HepG2 (cell line): ENCODE data around the gene PTPRU. TPM values are rescaled to one million over a fixed set of nuclear protein-coding genes. Genes with fewer than 3 reads are reported as not detected.

Experiments
- ATAC-seq: fragments of 200-7000 bp; cut with Tn5 transposase; 3 replicates; pipeline ENCODE4 v1.9.1; 2020; ENCODE audit warnings: mild to moderate bottlenecking, moderate library complexity
- BruUV-seq: library from RNA; stranded (reverse); fragments of 400-500 nt; replicated peaks from 2 replicates; lab custom pipeline; 2021; lab: Mats Ljungman, UMichigan
- CTCF ChIA-PET: fragments of 300-600 bp; formaldehyde crosslinking; extraction: SDS; loops from one replicate; lab custom pipeline; 2021; ENCODE audit warnings: low total read pairs, inconsistent platforms, low intra/inter-chr PET ratio; lab: Yijun Ruan, JAX
- POLR2A ChIA-PET: fragments of 350-600 bp; sonication (Branson Sonifier 250); formaldehyde crosslinking; loops from one replicate; lab custom pipeline; 2020; ENCODE audit warnings: antibody characterized with exemption, inconsistent platforms; lab: Yijun Ruan, JAX
- DNase-seq: peaks from one replicate; pipeline ENCODE4 v3.0.0-alpha.2; 2015; ENCODE audit warnings: low spot score
- FAIRE-seq: peaks from 3 replicates; lab custom pipeline; 2011; peaks lifted over from hg19 to GRCh38; lab: Jason Lieb, UNC
- H2AFZ ChIP-seq: one replicate; pipeline ENCODE4 v1.6.1; 2011; ENCODE audit warnings: low read length, inconsistent platforms
- H3K27ac ChIP-seq: fragments of 300-600 bp; 3 replicates; pipeline ENCODE4 v1.8.0; 2011; ENCODE audit warnings: mixed run types, mild to moderate bottlenecking, mixed read lengths, low read length, inconsistent platforms; ENCODE audit not compliant: insufficient read depth; ENCODE audit errors: extremely low read length
- H3K27me3 ChIP-seq, 2 experiments: fragments of 200-600 bp in 1 of 2; 2 replicates in 1 of 2; 3 replicates in 1 of 2; pipeline versions ENCODE4 v1.6.0 to v1.8.0; 2011; ENCODE audit warnings: low read length in 2 of 2, mild to moderate bottlenecking in 2 of 2, moderate library complexity in 2 of 2, inconsistent platforms in 1 of 2; ENCODE audit not compliant: insufficient read depth in 2 of 2, control insufficient read depth in 1 of 2
- H3K36me3 ChIP-seq, 2 experiments: fragments of 200-600 bp in 1 of 2; replicated peaks in 1 of 2; 2 replicates in 1 of 2; 3 replicates in 1 of 2; pipeline versions ENCODE4 v1.5.1 to v1.8.0; 2011; ENCODE audit warnings: low read length in 2 of 2, inconsistent platforms in 1 of 2; ENCODE audit not compliant: insufficient read depth in 2 of 2, control insufficient read depth in 1 of 2
- H3K4me1 ChIP-seq: 2 replicates; pipeline ENCODE4 v1.5.1; 2012; ENCODE audit warnings: low read length, inconsistent platforms; ENCODE audit not compliant: insufficient read depth
- H3K4me2 ChIP-seq: 2 replicates; pipeline ENCODE4 v1.6.0; 2011; ENCODE audit warnings: low read depth, low read length, inconsistent platforms
- H3K4me3 ChIP-seq, 3 experiments: fragments of 200-600 bp in 1 of 3; sonication (generic), shearing (Covaris generic) in 1 of 3; replicated peaks in 1 of 3; 2 replicates each; pipeline ENCODE4 v1.5.1; 2011 to 2016; ENCODE audit warnings: low read length in 3 of 3, inconsistent platforms in 2 of 3, low read depth in 2 of 3, mild to moderate bottlenecking in 2 of 3, control low read depth in 1 of 3, mixed read lengths in 1 of 3; ENCODE audit not compliant: insufficient read depth in 1 of 3
- H3K79me2 ChIP-seq: one replicate; pipeline ENCODE4 v1.6.1; 2011; ENCODE audit warnings: low read length, inconsistent platforms; ENCODE audit not compliant: insufficient read depth
- H3K9ac ChIP-seq: 2 replicates; pipeline ENCODE4 v1.6.0; 2011; ENCODE audit warnings: mild to moderate bottlenecking, low read depth, low read length, inconsistent platforms; ENCODE audit not compliant: insufficient read depth
- H3K9me3 ChIP-seq: 2 replicates; pipeline ENCODE4 v1.5.1; 2012; ENCODE audit warnings: mild to moderate bottlenecking, low read length
- H4K20me1 ChIP-seq: 2 replicates; pipeline ENCODE4 v1.6.0; 2011; ENCODE audit warnings: inconsistent platforms, mild to moderate bottlenecking, low read length, moderate library complexity; ENCODE audit not compliant: insufficient read depth
- FOXP1 ChIP-seq, 2 experiments: fragments of 450-650 bp in 1 of 2; IDR thresholded peaks; 2 replicates each; pipeline ENCODE4 v1.6.1; 2017 to 2018; ENCODE audit warnings: antibody characterized with exemption in 1 of 2
- GLMP ChIP-seq: sonication (generic); formaldehyde crosslinking; IDR thresholded peaks from 2 replicates; pipeline ENCODE4 v1.9.0; 2021; ENCODE audit warnings: missing genetic modification reagents, mild to moderate bottlenecking, borderline replicate concordance
- HIC2 ChIP-seq: sonication (generic); formaldehyde crosslinking; IDR thresholded peaks from 2 replicates; pipeline ENCODE4 v1.9.0; 2022; ENCODE audit warnings: low read depth, missing genetic modification reagents
- HNRNPLL ChIP-seq: fragments of 200-400 bp; formaldehyde crosslinking; IDR thresholded peaks from 2 replicates; pipeline ENCODE4 v1.6.1; 2017; ENCODE audit warnings: mild to moderate bottlenecking, low read depth, low read length; ENCODE audit not compliant: poor library complexity, severe bottlenecking
- JARID2 ChIP-seq: sonication (generic); formaldehyde crosslinking; IDR thresholded peaks from 2 replicates; pipeline ENCODE4 v1.8.1; 2023; ENCODE audit warnings: missing genetic modification reagents, inconsistent platforms; ENCODE audit not compliant: insufficient replicate concordance
- PAX8 ChIP-seq: sonication (generic); formaldehyde crosslinking; IDR thresholded peaks from 2 replicates; pipeline ENCODE4 v1.8.0; 2022; ENCODE audit warnings: mild to moderate bottlenecking, missing genetic modification reagents, borderline replicate concordance
- RBM39 ChIP-seq: fragments of 200-400 bp; formaldehyde crosslinking; IDR thresholded peaks from one replicate; pipeline ENCODE4 v1.6.1; 2018; ENCODE audit warnings: antibody characterized with exemption, mild to moderate bottlenecking, low read depth, low read length; ENCODE audit not compliant: poor library complexity, severe bottlenecking
- TFDP2 ChIP-seq: sonication (generic); formaldehyde crosslinking; IDR thresholded peaks from 2 replicates; pipeline ENCODE4 v1.4.0; 2020; ENCODE audit warnings: missing genetic modification reagents
- ZBTB26 ChIP-seq: IDR thresholded peaks from 2 replicates; pipeline ENCODE4 v1.6.1; 2016; ENCODE audit warnings: missing compliant biosample characterization, missing genetic modification reagents, borderline replicate concordance
- ZBTB34 ChIP-seq: sonication (generic); formaldehyde crosslinking; IDR thresholded peaks from 2 replicates; pipeline ENCODE4 v1.8.0; 2022; ENCODE audit warnings: mild to moderate bottlenecking, missing genetic modification reagents
- ZFP91 ChIP-seq: sonication (generic); formaldehyde crosslinking; IDR thresholded peaks from 2 replicates; pipeline ENCODE4 v1.9.0; 2022; ENCODE audit warnings: missing genetic modification reagents, mild to moderate bottlenecking, borderline replicate concordance
- ZNF121 ChIP-seq: sonication (generic); formaldehyde crosslinking; IDR thresholded peaks from 2 replicates; pipeline ENCODE4 v1.5.0; 2020; ENCODE audit warnings: mild to moderate bottlenecking, missing genetic modification reagents
- ZNF619 ChIP-seq: sonication (generic); formaldehyde crosslinking; IDR thresholded peaks from 2 replicates; pipeline ENCODE4 v1.4.0; 2020; ENCODE audit warnings: mild to moderate bottlenecking, missing genetic modification reagents
- WGBS: methylation state at CpG from one replicate; pipeline ENCODE4 v1.1.6; 2017; ENCODE audit warnings: low lambda C conversion rate; 5-methylcytosine and 5-hydroxymethylcytosine counted together
- in situ Hi-C: cut with HindIII; loops from 2 replicates; pipeline ENCODE4 v1.10.0; 2017; ENCODE audit warnings: low pct_unique_long_range_greater_than_20kb; ENCODE audit not compliant: extremely low pct_ligation_motif_present
- intact Hi-C: fragments of 100-400 bp; cut with micrococcal nuclease; formaldehyde crosslinking; loops from one replicate; pipeline ENCODE4 v1.10.0; 2022; ENCODE audit not compliant: unreplicated experiment
- polyA plus RNA-seq, 8 experiments: library from polyadenylated mRNA; depleted of rRNA in 3 of 8; stranded (reverse) in 7 of 8; unstranded in 1 of 8; fragments of >200 nt; fragmentation: Illumina TruSeq in 4 of 8; extraction: Trizol in 4 of 8; gene quantifications; 2 replicates each; pipeline versions ENCODE4 v1.2.1 to v1.2.3, GENCODE V29; 2011 to 2016; ENCODE audit warnings: low read depth in 4 of 8, missing spikeins in 1 of 8, mixed read lengths in 1 of 8; ENCODE audit not compliant: insufficient read depth in 1 of 8
- total RNA-seq, 5 experiments: library from RNA; depleted of rRNA; stranded (reverse); fragments of >200 nt; fragmentation: Illumina TruSeq; extraction: Trizol; gene quantifications; 2 replicates each; pipeline ENCODE4 v1.2.3, GENCODE V29; 2016; ENCODE audit warnings: low read depth in 1 of 5

Gene PTPRU
- total and polyA plus RNA-seq, 2 of the 13 experiments (the other 11 are each of a cell fraction or from before 2014, with no cell fraction given) = 21.6 to 22.3 TPM

GRCh38 chr1:29201595-29202051, 34.7 kb upstream of the PTPRU start:
- Histone ChIP-seq H3K27ac (no peak overlapping the region), H4K20me1 (no peaks in the 10 kb centered on the region)
- WGBS = 95% methylated on average over 5 of the region's 6 CpGs
- TF ChIP-seq RBM39 = no peak
- no peak for TF ChIP-seq FOXP1 (IDR thresholded peaks at IDR 0.05)
- no peak for TF ChIP-seq FOXP1 (CRISPR knock-in tag; IDR thresholded peaks at IDR 0.05)
- no peak for TF ChIP-seq ZBTB34 (CRISPR knock-in tag)
- TF ChIP-seq ZNF619 (CRISPR knock-in tag) = no peak
- TF ChIP-seq GLMP (CRISPR knock-in tag) = no peak
- TF ChIP-seq TFDP2 (CRISPR knock-in tag) = no peak
- TF ChIP-seq ZFP91 (CRISPR knock-in tag) = no peak
- TF ChIP-seq HNRNPLL = no peak
- TF ChIP-seq JARID2 (CRISPR knock-in tag) = no peak
- no peak for TF ChIP-seq HIC2
- no peak for TF ChIP-seq ZBTB26 (CRISPR knock-in tag)
- TF ChIP-seq PAX8 (CRISPR knock-in tag) = no peak
- TF ChIP-seq ZNF121 (CRISPR knock-in tag) = no peak

More at GRCh38 chr1:29201595-29202051, 34.7 kb upstream of the PTPRU start:
- Histone ChIP-seq H3K27me3 (no peaks in the 10 kb centered on the region), H3K9me3 (no peaks in the 10 kb centered on the region), H3K79me2 (no peaks in the 10 kb centered on the region), H3K4me1 (peaks cover 6% of the 10 kb centered on the region), H3K9ac (no peak overlapping the region), H3K36me3 (peaks cover 27 to 58% of the 10 kb centered on the region in 2 experiments), H3K4me3 (no peak overlapping the region), H2AFZ (no peak overlapping the region), H3K4me2 (no peak overlapping the region)
- FAIRE-seq (no peak), DNase-seq (no peak), ATAC-seq (no peak)
- in situ Hi-C loops = no loop called here
- intact Hi-C loops = loop anchor here (5.0 kb wide), 1 partner anchor 169 kb away; no protein-coding TSS in a partner anchor
- ChIA-PET POLR2A (interaction anchor here (1.5 kb wide), 1 partner anchor 20 kb away, joined by 13 read pairs; the partner anchor contains the start of gene SRSF4), CTCF (interaction anchor here (1.8 kb wide), 1 partner anchor 320 kb away, joined by 12 read pairs; no protein-coding TSS in a partner anchor)
- no TSS peak for BruUV-seq
